NAMALWA (cell line): ENCODE measurements around the gene GCHFR.

Experiments
- DNase-seq: peaks from one replicate; pipeline ENCODE4 v3.0.0-alpha.2; 2015; ENCODE audit warnings: low spot score

Gene GCHFR

DNA sequence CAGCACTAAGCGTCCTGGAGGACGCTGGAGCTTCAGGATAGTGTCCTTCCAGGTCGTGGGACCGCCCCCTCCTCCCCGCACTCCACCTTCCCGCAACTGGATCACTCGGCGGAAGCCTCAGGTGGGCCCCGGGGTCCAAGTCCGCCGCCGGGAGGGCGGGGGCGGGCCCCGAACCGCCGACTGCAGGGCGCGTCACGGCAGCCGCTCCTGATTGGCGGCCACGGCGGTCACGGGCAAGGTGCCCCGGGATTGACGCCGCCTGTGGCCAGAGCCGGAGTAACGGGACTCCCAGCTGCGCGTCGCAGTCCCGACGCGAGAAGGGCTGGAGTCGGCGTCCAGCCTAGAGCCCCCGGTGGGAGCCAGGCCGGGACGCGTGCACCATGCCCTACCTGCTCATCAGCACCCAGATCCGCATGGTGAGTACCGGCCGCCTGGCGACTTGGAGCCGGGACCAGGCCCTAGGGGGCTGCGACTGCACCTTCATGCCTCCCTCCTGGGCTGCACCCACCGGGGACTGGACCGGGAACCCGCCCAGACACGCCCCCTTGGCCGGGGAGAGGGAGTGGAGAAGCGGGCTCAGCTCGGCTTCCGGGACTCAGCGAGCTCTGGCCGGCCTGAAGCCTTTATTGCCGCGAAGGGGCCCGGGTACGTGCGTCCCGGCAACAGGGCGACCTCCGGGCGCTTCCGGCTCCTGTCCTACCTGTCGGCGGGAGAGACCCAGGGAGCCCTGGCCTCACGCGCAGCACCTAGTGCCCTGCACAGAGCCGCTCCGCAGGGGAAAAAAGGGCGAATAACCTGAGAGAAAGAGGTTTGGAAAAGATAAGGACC is at the start of gene GCHFR:
TSS of gene GCHFR (plus strand) at position 268 of the 828 bp plus-strand sequence. CDS start at position 381, 113 bp downstream.
- DNase-seq: peak; percentile 77

DNA sequence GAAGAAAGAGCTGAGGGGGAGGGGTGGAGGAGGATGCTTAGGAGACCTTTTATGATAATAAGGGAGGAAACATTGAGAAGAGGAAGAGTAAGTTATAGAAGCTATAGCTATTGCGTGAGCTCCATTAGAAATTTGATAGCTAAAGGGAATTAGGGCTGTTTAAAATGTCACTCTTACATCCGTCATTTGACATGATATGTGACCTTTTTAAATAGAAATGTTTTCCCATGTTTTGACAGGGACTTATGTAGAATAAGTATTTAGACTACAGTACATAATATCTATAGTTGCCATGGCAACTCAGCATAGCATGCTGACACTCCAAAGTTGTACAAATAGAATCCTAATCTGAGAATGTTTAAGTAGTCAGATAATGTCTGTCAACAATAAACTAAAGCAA is 49.7 kb upstream of the GCHFR start:
- no peak for DNase-seq

DNA sequence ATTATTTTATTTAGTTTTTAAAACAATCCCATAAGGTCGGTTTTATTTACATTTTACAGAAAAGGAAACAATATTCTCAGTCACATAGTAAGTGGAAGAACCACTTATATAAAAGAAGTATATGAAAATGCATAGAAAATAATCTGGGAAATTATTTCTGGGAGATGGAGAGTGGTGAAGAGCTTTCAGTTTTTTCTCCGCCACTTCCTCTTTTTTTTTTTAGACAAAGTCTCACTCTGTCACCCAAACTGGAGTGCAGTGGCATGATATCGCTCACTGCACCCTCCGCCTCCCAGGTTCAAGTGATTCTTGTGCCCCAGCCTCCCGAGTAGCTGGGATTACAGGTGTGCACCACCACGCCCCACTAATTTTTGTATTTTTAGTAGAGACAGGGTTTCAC is 47.7 kb upstream of the GCHFR start:
- DNase-seq: no peak

DNA sequence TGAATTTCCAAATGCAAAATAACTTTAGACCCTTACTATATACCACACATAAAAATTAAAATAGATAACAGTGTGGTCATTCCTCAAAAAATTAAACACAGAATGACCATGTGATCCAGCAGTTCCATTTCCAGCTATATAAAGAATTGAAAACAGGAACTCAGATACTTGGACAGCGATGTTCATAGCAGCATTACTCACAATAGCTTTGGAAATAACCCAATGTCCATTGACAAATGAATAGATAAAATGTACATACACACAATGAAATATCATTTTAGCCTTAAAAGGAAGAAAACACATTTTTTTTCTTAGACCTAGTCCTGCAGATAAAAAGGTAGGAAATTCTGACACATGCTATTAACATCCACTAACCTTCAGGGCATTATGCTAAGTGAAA is 42.2 kb upstream of the GCHFR start:
- DNase-seq: no peak

GRCh38 chr15:40722354-40722753 is 41.5 kb upstream of the GCHFR start:
- DNase-seq: no peak

DNA sequence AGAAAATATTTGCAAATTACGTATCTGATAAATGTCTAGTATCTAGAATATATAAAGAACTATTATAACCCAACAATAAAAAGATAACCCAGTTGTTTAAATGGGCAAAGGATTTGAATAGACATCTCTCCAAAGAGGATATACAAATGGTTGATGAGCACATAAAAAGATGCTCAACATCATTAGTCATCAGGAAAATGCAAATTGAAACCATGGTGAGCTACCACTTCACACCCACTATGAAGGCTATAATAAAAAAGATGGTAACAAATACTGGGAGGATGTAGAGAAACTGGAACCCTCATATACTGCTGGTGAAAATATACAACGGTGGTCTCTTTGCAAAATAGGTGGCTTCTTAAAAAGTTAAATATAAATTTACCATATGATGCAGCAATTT is 40.9 kb upstream of the GCHFR start:
- no peak for DNase-seq

- DNase-seq: no peak
Observed at GRCh38 chr15:40723919-40724318, 39.9 kb upstream of the GCHFR start.

DNA sequence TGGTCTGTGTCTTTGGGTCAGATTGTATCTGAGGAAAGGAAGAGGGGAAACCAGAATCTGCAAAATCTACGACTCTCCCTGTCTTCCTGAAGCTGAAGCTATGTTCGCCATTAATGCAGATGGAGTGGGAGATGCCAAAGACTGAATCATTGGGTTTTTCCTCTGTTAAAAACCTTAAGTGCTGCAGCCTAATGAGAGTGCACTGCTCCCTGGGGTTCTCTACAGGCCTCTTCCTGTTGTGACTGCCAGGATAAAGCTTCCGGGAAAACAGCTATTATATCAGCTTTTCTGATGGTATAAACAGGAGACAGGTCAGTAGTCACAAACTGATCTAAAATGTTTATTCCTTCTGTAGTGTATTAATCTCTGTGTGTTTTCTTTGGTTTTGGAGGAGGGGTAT is 32.8 kb upstream of the GCHFR start:
- DNase-seq: no peak

- no peak for DNase-seq
Observed at GRCh38 chr15:40736575-40736974, 27.3 kb upstream of the GCHFR start.

DNA sequence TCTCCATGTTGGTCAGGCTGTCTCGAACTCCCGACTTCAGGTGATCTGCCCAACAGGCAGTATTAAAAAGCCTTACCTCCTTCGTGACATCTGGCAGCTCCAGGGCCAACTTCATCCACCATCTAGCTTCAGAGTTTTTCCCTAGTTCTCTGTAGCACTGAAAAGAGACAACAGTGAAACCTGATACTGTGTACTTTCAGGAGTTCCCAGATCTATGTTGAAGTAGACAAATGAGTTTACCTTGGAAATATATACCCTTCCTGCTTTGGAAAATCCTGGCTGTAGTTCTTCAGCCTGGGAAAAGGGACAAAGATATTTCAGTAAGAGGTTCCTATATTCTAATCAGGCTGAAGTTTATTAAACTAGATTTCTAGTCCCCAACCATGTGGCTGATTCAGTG is 26.8 kb upstream of the GCHFR start:
- DNase-seq: no peak

DNA sequence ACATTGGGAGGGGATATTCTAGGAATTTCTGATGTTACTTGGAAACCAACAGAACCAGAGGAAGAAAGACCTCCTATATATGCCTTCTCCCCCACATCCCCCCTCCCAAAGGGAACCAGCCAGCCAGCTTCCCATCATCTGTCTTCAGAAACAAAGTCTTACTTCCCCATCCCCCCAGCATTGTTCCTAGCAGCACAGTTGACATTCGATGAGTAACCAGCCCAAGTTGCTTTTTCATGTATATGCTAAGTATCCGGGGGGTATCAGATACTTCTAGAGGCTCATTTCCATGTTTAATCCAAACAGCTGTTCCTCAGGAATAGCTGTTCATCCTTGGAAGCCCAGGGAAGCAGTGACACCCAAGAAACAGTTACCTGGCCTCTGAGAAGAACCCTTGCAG is 24.8 kb upstream of the GCHFR start:
- DNase-seq: no peak

DNA sequence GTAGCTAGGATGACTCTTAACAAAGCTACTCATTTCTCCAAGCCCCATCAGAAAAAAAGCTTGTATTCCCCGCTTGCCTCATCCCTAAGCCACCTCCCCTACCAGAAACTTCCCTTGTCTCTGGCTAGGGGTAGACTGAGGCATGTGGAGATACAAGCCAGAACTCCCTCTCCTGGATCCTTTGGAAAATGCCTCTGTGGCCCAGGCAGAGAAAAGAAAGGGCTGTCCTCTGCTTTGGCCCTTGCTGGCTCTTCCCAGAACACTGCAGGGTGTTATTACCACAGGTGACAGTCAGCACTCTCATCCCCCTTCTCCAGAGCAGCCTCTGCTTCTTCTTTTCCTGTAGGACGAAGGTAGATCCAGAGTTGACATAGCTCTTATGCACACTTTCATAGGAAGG is 24.0 kb upstream of the GCHFR start:
- no peak for DNase-seq

- no peak for DNase-seq
Observed at GRCh38 chr15:40743485-40743901, 20.4 kb upstream of the GCHFR start.

- DNase-seq: no peak
Observed at GRCh38 chr15:40743921-40744814, 19.7 kb upstream of the GCHFR start.

DNA sequence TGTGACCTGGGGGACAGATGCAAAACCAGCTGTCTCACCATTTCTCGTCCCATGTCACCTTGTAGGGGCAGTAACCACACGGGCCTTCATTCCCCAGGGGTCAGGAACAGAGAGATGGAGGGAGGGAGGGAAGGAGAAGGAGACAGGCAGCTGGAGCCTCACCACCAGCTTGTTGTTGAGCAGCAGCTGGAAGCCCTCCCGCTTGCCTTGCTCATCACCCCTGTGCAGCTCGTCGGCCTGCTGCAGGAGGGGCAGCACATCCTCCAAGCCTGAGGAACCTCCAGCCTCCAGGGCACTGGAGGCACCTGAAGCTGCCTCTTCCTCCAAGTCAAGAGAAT is 19.1 kb upstream of the GCHFR start:
- DNase-seq: no peak

DNA sequence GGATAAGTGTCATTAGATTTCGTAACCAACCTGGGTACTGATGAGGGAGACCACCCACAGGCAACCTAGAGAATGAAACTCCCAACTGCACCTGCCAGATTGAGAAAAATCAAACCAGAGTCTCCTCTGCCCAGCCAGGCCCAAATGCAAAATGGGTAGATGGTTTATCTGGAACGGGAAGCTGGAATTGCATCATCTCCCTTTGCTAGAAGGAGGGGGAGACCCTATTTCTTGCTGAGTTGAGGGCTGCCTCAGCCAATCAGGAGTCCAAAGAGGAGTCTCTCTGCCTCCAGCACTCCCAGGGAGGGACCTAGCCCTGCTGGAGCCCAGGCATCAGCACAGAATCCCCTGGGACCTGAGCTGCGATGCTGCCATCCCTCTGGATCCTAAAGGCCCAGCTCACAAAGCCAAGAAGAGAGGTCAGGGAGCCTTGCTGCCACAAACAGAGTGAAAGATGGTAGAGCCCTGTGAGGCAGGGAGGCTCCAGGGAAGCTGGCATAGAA is 16.9 kb upstream of the GCHFR start:
- DNase-seq: no peak

- DNase-seq: no peak
Observed at GRCh38 chr15:40747685-40748631, 15.9 kb upstream of the GCHFR start.

- DNase-seq: no peak
Observed at GRCh38 chr15:40749151-40749630, 14.7 kb upstream of the GCHFR start.

- DNase-seq: no peak
Observed at GRCh38 chr15:40750885-40751284, 13.0 kb upstream of the GCHFR start.

DNA sequence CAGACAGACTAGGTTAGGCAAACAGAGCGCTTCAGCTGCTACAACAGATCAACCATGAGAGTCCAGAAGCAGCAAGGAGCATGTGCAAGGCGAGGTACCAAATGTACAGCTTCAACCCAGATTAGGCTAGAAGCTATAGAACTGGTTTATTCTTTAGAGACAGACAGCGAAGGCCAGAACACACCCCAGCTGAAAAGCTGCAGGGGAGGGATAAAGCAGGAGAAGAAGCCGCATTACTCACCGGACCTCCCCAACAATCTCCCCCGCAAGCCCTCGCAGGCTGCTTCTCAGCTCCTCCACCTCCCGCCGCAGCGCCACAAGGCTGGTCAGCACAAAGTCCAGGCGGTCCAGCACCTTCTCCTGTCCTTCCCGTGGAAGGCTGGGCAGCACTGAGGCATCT is 12.1 kb upstream of the GCHFR start:
- DNase-seq: no peak

GRCh38 chr15:40754574-40754882 is 9.3 kb upstream of the GCHFR start:
- DNase-seq: no peak
